Chondrocyte (in vitro differentiated cells): ENCODE measurements around the gene PEPD. TPM values are rescaled to one million over a fixed set of nuclear protein-coding genes. Genes with fewer than 3 reads are reported as not detected.

Experiments used
- DNase-seq: peaks from one replicate; pipeline ENCODE4 v3.0.0; 2021; ENCODE audit warnings: mixed read lengths, low spot score
- H3K27ac Mint-ChIP-seq: one replicate; pipeline ENCODE4 v1.8.0; 2021; ENCODE audit warnings: mild to moderate bottlenecking, moderate library complexity, mixed read lengths; ENCODE audit not compliant: unreplicated experiment
- H3K27me3 Mint-ChIP-seq: 2 replicates; pipeline ENCODE4 v1.8.0; 2021; ENCODE audit warnings: low read depth, mixed read lengths
- H3K36me3 Mint-ChIP-seq: 2 replicates; pipeline ENCODE4 v1.8.0; 2021; ENCODE audit warnings: low read depth, mixed read lengths
- H3K4me1 Mint-ChIP-seq: 2 replicates; pipeline ENCODE4 v1.8.0; 2021; ENCODE audit warnings: low read depth, mild to moderate bottlenecking, mixed read lengths
- H3K4me3 Mint-ChIP-seq: one replicate; pipeline ENCODE4 v1.8.0; 2021; ENCODE audit warnings: mild to moderate bottlenecking, moderate library complexity, mixed read lengths; ENCODE audit not compliant: unreplicated experiment
- H3K9me3 Mint-ChIP-seq: 2 replicates; pipeline ENCODE4 v1.8.0; 2021; ENCODE audit warnings: low read depth, mixed read lengths
- CTCF ChIP-seq: fragments of 200-600 bp; sonication (generic); IDR thresholded peaks from 2 replicates; pipeline ENCODE4 v1.5.0; 2021; ENCODE audit warnings: antibody characterized with exemption, mild to moderate bottlenecking, moderate library complexity
- total RNA-seq: library from RNA; stranded (reverse); gene quantifications from 3 replicates; pipeline ENCODE4 v1.2.1, GENCODE V29; 2021

PEPD gene
- total RNA-seq, 1 donor from 2014 or later = 55.6 TPM

- Mint-ChIP-seq H3K9me3 (no peaks in the 10 kb centered on the region), H3K4me1 (peaks cover 2% of the 10 kb centered on the region), H3K27ac (no peak overlapping the region), H3K4me3 (no peak overlapping the region), H3K36me3 (no peaks in the 10 kb centered on the region), H3K27me3 (peaks cover 30% of the 10 kb centered on the region)
- DNase-seq = no peak
- no peak for TF ChIP-seq CTCF
These were observed 182.3 kb downstream of the PEPD start for GRCh38 chr19:33339016-33339984.

Other genes with a start within 250 kb of the PEPD start
- 0.56 to 2.2 TPM (median 1.7 TPM) in 3 replicates for gene CEBPA, start 219.3 kb downstream of the PEPD start, total RNA-seq
- gene CEBPG, start 148.1 kb downstream of the PEPD start, total RNA-seq = 16.3 to 54.4 TPM (median 50.2 TPM) in 3 replicates
- gene CHST8, start 100.2 kb upstream of the PEPD start, total RNA-seq = 0.35 TPM in 1 of 3 replicates, not detected in the others